HCEC 1CT (cell line): ENCODE data around the gene TRPV2.
"Not testable (repeated sequence)": the region's sequence is repeated elsewhere in the genome, so short reads cannot be mapped to it uniquely, and the experiment has no call there.

Source experiments
- DNase-seq: peaks from one replicate; pipeline ENCODE4 v3.0.0-alpha.2; 2017

TRPV2 gene

DNA sequence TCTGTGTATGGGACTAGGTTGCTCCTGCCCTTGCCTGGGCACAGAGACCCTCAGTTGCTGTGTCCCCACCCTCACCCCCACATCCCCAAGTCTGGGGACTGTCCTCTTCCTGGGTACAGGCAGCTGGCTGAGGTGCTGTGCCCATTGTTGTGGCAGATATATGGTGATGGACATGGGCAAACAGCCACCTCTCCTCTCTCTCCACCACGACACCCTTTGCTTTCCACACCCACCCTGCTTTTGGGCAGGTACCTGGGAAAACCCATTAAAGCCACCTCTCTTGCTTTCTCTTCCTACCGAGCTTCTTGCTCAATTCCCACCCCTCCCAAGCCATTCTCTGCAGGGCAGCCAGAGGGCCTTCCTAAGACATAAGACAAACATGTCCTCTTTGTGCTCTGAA lies 21.7 kb downstream of the TRPV2 start:
- DNase-seq: no peak

DNA sequence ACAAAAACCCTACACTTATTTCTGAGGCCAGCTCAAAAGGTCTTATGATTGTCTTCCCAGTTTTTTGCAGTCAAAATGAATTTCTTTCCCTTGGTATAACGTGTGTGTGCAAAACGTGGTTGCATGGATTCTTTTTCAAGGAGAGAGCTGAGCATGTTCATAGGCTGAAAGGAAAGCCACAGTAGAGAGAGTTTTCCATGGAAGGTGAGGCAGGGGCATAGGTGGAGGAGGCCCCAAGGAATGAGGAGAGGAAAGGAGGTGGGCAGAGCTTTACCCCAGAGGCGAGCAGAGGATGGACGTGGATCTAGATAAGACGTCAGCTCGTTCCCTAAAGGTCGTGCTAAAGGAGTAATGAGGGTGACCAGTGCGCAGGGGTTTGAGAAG lies 22.8 kb downstream of the TRPV2 start:
- DNase-seq: no peak

DNA sequence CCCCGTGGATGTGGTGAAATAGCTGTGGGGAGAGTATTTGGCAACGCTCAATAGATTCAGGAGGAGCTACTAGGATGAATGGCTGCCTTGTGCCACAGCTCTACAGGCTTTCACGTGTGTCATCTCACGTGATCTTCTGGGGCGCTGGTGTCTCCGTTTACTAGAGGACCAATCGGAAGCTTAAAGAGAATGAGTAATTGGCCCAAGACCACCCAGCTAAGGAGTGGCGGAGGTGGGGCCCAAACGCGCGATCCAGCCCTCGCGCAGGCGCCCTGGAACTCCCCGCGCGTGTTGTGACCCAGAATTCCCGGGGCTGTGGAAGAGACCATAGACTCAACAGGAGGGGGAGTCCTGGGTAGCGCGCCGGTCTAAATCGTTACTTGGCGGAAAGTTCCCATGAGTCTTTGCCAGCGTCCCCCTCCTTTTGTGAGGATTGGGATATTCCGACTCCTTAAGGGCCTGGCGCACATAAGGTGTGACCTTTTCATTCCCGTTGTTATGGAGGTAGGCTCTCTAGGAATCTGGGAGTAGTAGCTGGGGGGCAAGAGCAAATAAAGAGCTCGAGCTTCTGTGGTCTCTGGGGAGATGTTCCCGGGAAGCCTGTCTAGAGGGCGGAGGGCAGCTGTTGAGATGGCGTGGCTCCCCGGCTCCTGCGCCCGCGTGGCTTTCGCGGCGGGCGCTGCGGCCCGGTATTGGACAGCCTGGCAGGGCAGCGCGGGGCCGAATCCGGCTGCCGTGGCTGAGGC lies 23.4 kb downstream of the TRPV2 start:
- DNase-seq: peak; percentile 99

DNA sequence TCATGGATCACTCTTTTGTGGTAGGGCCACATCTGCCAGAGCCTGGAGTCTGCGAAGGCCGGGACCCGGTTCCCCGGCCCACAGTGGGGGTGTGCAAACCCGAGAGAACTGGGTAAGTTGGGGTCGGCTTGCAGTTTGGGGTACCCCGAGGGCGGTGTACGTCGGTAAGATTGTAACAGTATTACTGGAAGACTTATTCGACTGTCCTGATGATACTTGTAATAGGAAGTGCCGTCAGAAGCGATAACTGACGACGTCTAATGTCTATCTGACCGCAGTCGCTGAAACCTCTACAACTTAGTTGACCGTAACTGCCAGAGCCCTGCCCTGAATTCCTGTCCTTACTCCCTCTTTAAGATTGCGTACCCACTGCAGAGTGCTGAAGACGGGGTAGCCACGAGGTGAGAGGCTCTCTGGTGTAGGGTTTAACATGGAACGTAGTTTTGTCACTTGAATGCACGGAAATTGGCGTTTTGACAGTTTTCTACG lies 24.0 kb downstream of the TRPV2 start:
- no peak for DNase-seq

DNA sequence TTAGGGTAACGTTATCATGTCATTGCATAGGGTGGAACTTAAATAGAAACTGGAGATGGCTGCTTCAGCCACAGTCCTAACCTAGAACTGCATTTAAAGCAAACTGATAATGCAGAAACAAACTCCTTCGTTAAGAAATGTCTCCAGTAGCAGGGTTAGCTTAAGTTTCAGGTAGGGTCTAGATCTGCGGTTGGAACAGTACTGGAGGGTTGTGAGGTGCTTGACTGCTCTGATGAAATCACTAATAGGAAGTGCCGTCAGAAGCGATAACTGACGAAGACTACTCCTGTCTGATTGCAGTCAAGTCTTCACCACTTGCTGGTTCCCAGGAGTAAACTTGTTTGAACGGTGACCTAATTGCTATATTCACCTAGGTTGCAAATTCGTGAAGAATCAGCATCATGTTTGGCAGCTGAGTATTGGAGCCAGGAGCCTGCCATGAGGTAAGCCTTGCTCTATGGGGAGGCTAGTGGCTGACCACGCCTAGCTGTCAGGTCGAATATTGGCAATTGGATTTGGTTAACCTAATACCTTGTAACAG lies 24.5 kb downstream of the TRPV2 start:
- no peak for DNase-seq

DNA sequence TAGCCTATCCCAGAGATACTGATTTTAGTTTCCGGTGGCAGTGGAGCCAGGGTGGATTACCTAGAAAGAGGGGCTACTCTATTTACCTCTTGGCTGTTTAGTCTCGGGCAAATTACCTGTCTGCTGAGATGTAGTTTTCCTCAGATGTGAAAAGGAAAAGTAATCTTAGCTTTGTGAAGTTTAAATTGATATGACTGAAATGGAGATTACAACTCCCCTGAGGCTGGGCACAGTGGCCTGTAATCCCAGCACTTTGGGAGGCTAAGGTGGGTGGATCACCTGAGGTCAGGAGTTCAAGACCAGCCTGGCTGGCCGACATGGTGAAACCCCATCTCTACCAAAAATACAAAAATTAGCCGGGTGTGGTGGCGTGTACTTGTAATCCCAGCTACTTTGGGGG lies 25.0 kb downstream of the TRPV2 start:
- not testable (repeated sequence) for DNase-seq

DNA sequence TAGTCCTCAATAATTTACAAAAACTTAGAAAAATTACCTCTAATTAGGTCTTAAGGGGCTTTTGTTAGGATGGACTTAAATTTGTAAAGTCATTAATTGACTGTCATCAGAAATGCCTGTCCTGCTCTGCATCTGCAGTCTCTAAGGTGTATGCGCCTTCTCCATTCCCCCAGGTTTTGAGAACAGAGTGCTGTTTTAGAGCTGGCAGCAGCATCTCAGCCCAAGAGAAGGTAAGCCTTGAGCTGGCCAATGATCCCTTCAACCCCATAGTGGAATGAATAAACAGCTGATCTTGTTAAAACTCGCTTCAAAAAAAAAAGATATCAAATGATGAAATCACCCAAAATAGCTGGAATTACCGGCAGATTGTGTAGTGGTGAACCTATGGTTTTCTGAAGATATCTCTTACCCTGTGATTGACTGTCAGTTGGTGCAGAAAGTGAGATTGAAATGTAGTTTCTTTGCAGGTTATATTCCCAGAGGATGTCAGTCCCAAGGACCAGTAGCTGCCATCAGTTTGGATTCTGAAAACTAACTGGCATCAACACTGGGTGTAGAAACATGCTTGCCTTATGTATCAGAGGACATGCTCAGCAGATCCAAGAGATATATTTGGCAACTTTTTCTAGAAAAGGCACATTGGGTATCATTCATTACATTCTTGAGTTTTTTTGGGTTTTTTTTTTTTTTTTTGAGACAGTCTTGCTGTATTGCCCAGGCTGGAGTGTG lies 25.7 kb downstream of the TRPV2 start:
- DNase-seq: no peak

DNA sequence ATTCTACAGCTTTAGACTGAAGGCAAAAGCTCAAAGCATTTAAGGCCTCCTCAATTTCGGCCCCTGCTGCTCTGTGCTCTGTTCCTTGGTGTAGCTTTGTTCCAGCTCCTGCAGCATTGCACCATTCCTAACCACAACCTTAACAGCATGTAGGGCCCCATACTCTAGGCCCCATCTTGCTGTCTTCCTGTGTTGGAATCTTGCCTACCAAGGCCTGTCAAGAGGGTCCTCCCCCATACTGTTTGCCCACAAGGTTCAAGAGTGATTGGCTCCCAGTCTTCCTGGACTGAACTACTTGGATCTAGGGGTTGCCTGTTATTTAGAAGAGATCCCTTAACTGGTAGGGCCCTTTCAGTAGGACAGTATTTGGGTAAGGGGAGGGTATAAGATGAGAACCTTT lies 26.8 kb downstream of the TRPV2 start:
- DNase-seq: no peak

DNA sequence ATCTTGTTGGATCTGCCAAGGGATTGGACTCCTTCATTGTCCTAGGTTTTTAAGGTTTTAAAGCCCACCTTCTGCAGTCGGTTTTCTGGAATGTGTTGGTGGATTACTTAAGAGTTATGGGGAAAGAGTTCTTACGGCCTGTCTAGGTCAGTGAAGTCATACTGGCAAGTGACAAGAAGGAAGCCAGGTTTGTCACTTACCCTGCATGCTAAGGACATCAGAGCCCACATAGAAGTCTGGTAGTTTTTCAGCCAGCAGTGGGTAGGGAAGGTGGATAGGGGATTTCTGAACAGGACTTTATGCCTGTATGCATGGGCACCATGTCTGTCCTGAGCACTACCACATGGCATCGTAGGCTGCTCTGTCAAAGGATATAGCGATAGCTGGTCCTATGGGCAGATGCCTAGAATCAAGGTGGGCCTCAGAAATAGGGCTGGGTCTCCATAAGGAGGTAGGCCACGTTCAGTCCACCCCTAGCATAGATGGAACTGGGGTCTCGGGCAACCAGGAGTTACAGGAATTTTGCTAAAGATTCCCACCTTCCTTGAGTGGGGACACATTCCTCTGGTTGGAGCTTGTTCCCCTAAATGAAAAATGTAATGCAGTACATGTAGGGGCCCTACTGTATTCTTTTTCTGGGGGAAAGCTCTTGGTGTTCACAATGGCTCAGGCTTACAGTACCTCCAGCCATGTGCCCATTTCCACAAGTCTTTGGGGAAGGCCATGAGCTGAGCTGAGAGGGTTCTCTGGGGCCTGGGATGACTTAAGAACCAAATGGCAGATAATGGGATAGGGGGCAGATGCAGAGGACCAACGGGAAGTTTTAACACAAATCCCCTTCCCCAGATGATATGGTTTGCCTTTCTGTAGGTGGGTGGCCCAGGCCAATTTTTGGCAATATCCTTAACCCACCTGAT lies 27.5 kb downstream of the TRPV2 start:
- no peak for DNase-seq

DNA sequence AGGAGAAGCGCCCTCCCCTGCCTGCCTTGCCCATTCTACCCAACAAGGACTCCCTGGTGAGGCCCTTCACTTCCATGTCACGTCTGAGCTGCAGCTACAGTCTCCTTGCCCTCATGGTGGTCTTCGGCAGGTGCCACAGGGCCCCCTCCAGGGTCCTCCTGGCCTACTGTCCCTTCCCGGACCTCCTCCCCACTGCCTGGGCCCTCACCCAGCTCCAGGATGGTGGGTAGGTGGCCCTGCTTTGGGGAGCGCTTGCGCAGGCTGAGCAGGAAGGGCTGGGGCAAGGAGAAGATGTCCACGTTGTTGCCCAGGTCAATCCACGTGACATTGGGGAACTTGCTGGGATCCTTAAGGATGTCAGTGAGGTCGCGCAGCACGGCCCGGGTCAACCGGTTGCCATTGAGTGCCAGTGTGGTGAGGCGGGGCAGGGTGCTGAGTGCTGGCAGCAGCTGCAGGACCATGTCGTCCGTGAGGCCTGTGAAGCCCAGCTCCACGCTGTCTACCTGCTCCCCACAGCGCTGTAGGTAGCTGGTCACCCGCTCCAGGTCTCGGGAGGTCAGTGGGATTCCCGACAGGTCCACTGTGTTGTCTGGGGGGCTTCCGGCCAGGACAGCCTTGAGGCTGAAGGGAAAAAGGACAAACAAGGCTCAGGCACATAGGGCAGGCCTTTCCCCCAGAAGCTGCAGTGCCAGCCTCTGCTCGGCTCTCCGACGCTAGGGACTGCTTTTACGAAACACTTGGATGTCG lies 28.3 kb downstream of the TRPV2 start:
- DNase-seq: no peak

DNA sequence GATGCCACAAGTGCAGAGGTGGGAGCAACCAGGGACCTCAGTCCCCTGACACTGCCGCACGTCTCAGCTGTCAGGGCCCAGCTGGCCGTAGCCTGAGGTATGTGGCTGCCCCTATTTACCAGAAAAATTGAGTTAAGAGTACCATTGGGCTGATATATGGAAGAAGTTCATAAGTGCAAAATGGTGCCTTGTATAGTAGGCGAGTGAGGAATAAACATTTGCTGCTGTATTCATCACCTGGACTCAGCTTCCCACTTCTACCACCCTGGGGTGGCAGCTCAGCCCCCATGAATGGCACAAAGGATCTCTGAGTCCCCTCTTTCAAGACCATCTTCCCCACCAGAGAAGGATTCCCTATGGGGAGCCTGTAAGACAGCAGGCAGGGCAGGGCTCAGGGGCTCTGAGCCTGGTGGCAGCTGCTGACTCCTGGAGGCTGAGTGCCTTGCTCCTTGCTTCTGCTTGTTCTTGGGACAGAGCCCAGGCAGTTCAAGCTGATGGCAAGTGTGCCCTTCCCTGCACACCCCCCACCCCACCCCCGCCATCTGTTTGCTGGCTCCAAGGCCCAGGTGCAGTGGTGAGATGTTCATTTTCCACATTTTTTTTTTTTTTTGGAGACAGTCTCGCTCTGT lies 29.0 kb downstream of the TRPV2 start:
- DNase-seq: no peak

DNA sequence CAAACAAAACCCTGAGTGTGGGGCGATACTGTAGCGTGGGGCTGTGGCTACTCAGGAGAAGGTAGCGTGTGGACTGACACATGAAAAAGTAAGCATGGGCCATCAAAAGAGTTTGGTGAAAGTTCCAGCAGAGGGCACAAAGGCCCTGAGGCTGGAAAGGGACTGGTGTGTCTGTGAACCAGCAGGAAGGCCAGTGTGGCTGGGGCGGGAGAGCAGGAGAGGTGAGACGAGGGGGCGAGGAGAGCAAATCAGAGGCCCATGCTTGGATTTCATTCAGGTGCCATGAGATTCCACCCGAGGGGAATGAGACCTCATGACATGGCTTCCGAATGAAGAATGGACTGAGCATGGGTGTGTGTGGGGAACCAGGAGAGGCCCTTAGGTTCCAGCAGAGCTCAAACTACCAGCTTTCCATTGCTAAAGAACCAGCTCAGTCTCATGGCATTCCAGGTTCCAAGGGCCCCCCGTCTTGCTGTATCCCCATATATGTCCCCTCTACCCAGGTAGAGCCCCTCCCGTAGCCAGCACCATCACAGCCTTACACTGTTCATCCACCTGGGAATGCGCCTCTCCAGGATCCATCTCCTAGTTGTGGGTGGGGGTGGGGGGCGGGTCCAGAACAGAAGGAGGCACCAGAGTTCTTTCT lies 31.1 kb downstream of the TRPV2 start:
- DNase-seq: no peak

DNA sequence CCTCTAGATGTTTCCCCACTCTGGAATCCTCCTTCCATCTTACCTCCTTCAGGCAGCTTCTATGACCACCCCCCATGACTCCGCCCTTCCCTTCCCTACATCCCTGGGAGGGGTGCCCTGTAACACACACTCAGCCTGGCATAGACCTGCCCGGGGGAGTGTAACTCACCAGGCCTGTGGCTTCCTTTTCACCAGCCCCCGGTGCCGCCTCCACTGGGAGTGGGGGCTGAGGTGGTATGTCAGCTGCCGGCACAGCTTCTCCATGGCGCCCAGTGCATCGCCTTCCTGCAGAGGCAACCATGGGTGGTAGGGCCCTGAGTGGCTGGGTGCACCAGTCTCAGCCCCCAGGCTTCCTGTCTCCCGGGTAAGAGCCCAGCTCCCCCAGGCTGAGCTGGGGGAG lies 32.3 kb downstream of the TRPV2 start:
- DNase-seq: no peak

DNA sequence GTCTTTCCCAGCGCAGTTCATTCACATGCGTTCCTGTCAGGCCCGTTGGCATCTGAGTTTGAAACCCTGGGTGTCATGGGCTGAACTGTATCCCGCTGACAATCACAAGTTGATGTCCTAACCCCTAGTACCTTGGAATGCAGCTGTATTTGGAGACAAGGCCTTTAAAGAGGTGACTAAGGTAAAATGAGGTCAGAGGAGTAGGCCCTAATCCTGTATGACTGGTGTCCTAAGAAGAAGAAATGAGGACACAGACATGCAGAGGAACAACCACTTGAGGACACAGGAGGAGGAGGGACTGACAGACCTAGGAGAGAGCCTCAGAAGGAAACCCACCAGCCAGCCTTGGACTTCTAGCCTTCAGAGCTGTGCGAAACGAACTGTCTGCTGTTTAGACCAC lies 33.1 kb downstream of the TRPV2 start:
- DNase-seq: no peak

DNA sequence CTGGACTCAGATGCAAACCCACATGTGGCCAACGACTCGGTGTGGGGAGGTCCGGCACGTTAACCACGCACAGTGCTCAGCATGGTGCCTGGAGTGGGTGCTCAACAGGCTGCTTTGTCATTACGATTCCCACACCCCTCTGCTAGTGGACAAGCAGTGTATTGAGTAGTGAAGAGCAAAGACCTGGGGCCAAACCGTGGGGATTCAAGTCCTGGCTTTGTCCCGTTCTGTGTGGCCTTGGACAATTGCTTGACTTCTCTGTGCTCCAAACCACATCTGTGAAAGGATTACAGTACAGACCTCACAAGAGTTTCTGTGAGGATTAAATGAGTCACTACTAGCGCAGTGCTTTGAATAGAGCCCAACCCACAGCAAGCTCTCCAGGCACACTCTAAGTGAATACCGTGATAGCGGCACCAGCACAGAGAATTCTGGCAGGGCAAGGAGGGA lies 33.8 kb downstream of the TRPV2 start:
- DNase-seq: peak; percentile 41

DNA sequence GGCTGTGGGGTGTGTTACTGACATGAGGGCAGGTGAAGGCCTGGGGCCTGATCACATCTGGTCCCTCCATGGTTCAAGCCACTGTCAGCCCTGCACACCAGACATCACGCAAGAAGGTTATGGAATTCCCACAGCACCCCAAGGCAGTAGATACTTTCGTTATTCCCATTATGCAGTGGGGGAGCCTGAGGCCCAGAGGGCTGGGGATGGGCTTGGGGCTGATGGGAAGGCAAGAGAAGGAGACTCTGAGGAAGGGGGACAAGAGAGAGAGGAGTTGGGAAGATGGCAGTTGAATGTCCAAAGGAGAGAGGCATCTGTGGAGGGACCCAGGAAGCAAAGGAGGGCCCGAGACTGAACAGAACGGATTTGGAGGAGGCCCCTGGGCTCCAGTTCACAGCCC lies 34.7 kb downstream of the TRPV2 start:
- no peak for DNase-seq

DNA sequence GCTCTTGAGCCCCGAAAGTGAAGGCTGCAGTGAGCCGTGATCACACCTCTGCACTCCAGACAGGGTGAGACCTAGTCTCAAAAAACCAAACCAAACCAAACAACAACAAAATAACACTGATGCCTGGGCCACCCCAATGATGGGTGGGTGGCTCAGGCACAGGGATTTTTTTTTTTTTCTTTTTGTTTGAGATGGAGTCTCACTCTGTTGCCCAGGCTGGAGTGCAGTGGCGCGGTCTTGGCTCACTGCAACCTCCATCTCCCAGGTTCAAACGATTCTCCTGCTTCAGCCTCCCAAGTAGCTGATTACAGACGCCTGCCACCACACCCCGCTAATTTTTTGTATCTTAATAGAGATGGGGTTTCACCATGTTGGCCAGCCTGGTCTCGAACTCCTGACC lies 36.9 kb downstream of the TRPV2 start:
- DNase-seq: not testable (repeated sequence)

DNA sequence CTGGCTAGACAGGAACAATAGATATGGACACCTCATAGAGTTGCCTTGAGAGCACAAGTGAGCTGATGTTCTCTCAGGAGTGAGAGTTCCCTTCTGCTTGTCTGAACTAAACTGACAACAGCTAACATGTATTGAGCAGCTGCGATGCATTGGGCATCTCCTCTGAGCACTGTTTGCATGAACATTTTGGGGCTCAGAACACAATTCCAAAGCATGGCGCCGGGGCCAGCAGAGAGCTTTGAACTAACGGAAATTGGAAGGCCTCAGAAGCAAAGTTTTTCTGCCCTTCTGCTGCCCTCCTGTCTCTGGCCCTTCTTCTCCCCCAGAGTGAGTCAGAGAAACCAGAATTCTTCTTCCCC lies 38.1 kb downstream of the TRPV2 start:
- DNase-seq: no peak

DNA sequence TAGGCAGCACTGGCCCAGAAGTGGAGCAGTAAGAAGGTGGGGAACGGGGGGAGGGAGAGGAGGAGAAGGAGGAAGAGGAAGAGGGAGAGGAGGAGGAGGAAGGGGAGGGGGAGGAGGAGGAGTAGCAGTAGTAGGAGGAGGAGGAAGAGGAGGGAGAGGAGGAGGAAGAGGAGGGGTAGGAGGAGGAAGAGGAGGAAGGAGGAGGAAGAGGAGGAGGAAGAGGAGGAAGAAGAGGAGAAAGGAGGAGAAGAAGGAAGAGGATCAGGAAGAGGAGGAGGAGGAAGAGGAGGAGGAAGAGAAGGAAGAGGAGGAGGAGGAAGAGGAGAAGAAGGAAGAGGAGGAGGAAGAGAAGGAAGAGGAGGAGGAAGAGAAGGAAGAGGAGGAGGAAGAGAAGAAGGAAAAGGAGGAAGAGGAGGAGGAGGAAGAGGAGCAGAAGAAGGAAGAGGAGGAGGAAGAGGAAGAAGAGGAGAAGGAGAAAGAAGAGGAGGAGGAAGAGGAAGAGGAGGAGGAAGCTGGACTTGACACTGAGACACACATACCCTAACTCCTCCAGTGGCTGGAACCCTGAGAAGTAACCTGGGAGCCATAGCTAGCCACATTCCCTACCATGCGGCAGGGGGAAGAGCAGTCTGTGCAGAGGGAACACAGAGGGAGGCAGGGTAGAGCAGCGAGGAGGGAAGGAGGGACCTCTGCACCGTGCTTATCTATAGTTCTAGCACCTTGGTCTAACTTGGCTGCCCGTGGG lies 40.8 kb downstream of the TRPV2 start:
- DNase-seq: no peak

DNA sequence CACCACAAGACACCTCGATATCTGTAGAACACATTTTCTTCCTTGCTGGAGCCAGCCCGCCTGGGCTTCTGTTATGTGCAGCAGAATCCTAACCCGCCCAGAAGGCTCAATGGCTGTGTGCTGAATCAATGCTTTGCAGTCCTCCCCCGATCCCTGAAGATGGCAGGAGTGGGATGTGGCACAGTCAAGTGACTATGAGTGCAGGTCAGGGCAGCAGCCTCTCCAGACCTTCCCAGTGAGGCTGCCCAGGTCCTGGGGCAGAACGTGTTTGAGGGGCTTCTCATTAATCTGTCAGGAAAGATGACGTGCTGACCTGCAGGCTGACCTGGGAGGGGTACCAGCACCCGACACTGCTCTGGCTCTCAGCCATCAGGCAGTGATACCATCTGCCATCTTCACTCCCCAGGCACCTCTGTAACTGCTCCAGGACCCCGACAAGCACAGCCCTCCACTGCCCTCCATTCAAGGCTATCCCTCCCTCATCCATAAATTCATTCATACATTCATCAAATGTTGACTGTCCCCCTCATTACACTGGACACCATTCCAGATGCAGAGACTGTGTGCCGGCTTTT lies 41.5 kb downstream of the TRPV2 start:
- no peak for DNase-seq
